Upper lobe of left lung (tissue), 4 donors: ENCODE measurements around the gene ZNF185.

Experiments used
- CTCF ChIP-seq, 6 experiments: fragments of 450-650 bp in 4 of 6; fragments of 200-600 bp in 2 of 6; sonication (generic) in 2 of 6; IDR thresholded peaks; one replicate each; pipeline ENCODE4 v1.5.1; 2016 to 2019; ENCODE audit warnings: antibody characterized with exemption in 6 of 6
- EP300 ChIP-seq, 4 donors: sonication (generic); formaldehyde crosslinking; IDR thresholded peaks; one replicate each; pipeline ENCODE4 v1.5.1; 2017; ENCODE audit warnings: antibody characterized with exemption in 4 of 4, control low read depth in 2 of 4

- no peak for TF ChIP-seq CTCF (IDR thresholded peaks at IDR 0.05)
- no peak for TF ChIP-seq EP300 (IDR thresholded peaks at IDR 0.05)
Measured at GRCh38 chrX:152869972-152870371, 27.9 kb upstream of the ZNF185 start.
